ENCODE data around the gene LHX3. TPM values are rescaled to one million over a fixed set of nuclear protein-coding genes. Genes with fewer than 3 reads are reported as not detected.

The LHX3 gene
- total and polyA plus RNA-seq, 10 of the 15 experiments (the other 5 are each of a cell fraction or from before 2014, with no cell fraction given): not detected

- CTCF ChIA-PET: no interaction called here
- intact Hi-C loops (cut with micrococcal nuclease; ENCODE audit: unreplicated experiment) (no loop called here), in situ Hi-C loops (cut with MboI) (no loop called here)
- H3K4me3 ChIP-seq: no peak overlapping the region
- no peaks in the 10 kb centered on the region for H3K79me2 ChIP-seq (ENCODE audit: control insufficient read depth, insufficient read depth, low read length)
- no peaks in the 10 kb centered on the region; a peak in 1 of 4 replicates for H3K27me3 ChIP-seq (replicated peaks in 1 of 2; ENCODE audit: control insufficient read depth in 2 of 2, insufficient read depth in 2 of 2, low read length in 1 of 2)
- TF ChIP-seq ZNF687 (IDR thresholded peaks at IDR 0.05) (no peak), TAF1 (IDR thresholded peaks at IDR 0.05; ENCODE audit: borderline replicate concordance, low read depth, low read length) (no peak), SMAD1 (IDR thresholded peaks at IDR 0.05; ENCODE audit: low read depth, partially characterized antibody) (no peak)
- H3K27ac ChIP-seq (ENCODE audit: control insufficient read depth, insufficient read depth): no peak overlapping the region
- no peaks in the 10 kb centered on the region for H4K20me1 ChIP-seq (ENCODE audit: control insufficient read depth, insufficient read depth)
- POLR2A ChIA-PET: interaction anchor here (0.5 to 0.6 kb wide), 2 partner anchors 115 to 819 kb away, joined by 3 to 6 read pairs; no protein-coding TSS in a partner anchor
- DNase-seq (ENCODE audit: low read depth, low spot score): no peak
- H2AFZ ChIP-seq (ENCODE audit: control insufficient read depth, low read depth, low read length): no peak overlapping the region
- RAD21 ChIA-PET (ENCODE audit: unreplicated experiment): no interaction called here
- SMC1A ChIA-PET (ENCODE audit: uncharacterized antibody, unreplicated experiment): no interaction called here
- BruUV-seq (replicated peaks): no TSS peak
- WGBS (ENCODE audit: insufficient coverage, insufficient replicate concordance, low lambda C conversion rate, missing lambda C conversion rate): 44% methylated on average over 26 of the region's 32 CpGs
- H3K36me3 ChIP-seq (ENCODE audit: control insufficient read depth in 2 of 2, insufficient read depth in 2 of 2, low read length in 1 of 2): no peaks in the 10 kb centered on the region
- no peak for ATAC-seq
- no peaks in the 10 kb centered on the region for H3K9me3 ChIP-seq (replicated peaks; ENCODE audit: control insufficient read depth, insufficient read depth, low read length)
- no peaks in the 10 kb centered on the region for H3K4me1 ChIP-seq (ENCODE audit: control insufficient read depth, insufficient read depth, low read length)
- no peak for FAIRE-seq
- H3K9ac ChIP-seq (ENCODE audit: control insufficient read depth, insufficient read depth, low read length): no peak overlapping the region
- no peak overlapping the region for H3K4me2 ChIP-seq (ENCODE audit: control insufficient read depth, insufficient read depth)
Measured at GRCh38 chr9:136253246-136254130, 48.6 kb upstream of the LHX3 start.

Measured in GM12878 (cell line).